ENCODE measurements around the gene RPRD2. TPM values are rescaled to one million over a fixed set of nuclear protein-coding genes. Genes with fewer than 3 reads are reported as not detected.

Gene RPRD2
- 8.8 and 11.9 TPM in 2 replicates for total RNA-seq

GRCh38 chr1:150363426-150364230, at the start of gene RPRD2:
Gene RPRD2, plus strand, starts transcription at chr1:150364147. Its CDS starts 568 bp downstream, at chr1:150364715.

GRCh38 chr1:150486966-150487762, 123.2 kb downstream of the RPRD2 start, which contains the start of gene TARS2:
Gene TARS2, plus strand, starts transcription at chr1:150487419. Its CDS starts 32 bp downstream, at chr1:150487451.

GRCh38 chr1:150507912-150508864, 144.2 kb downstream of the RPRD2 start, which contains the start of gene ECM1:
Gene ECM1, plus strand, starts transcription at chr1:150508109. Its CDS starts 101 bp downstream, at chr1:150508210.

GRCh38 chr1:150515328-150516049, 151.5 kb downstream of the RPRD2 start, which contains the start of gene FALEC:
Gene FALEC, plus strand, starts transcription at chr1:150515752.

Other genes with a start within 250 kb of the RPRD2 start
- 33.2 and 40.8 TPM in 2 replicates for gene PLEKHO1, start 214.2 kb upstream of the RPRD2 start, total RNA-seq
- 17.6 and 22.3 TPM in 2 replicates for gene ANP32E, start 128.0 kb upstream of the RPRD2 start, total RNA-seq
- gene CA14, start 106.4 kb upstream of the RPRD2 start, total RNA-seq = not detected in 2 replicates
- 94.8 and 109 TPM in 2 replicates for gene APH1A, start 95.1 kb upstream of the RPRD2 start, total RNA-seq
- gene C1orf54, start 91.4 kb upstream of the RPRD2 start, total RNA-seq = 6.1 and 9.9 TPM in 2 replicates
- gene CIART, start 81.6 kb upstream of the RPRD2 start, total RNA-seq = 1.2 and 2.2 TPM in 2 replicates
- gene MRPS21, start 70.3 kb upstream of the RPRD2 start, total RNA-seq = 34.4 and 42.6 TPM in 2 replicates
- gene PRPF3, start 42.6 kb upstream of the RPRD2 start, total RNA-seq = 34.2 and 49.1 TPM in 2 replicates
- 22.3 and 26.1 TPM in 2 replicates for gene TARS2, start 123.3 kb downstream of the RPRD2 start, total RNA-seq
- 23.9 and 26.8 TPM in 2 replicates for gene ECM1, start 144.0 kb downstream of the RPRD2 start, total RNA-seq
- not detected in 2 replicates for gene FALEC, start 151.6 kb downstream of the RPRD2 start, total RNA-seq
- 36.2 and 42.3 TPM in 2 replicates for gene ADAMTSL4, start 185.3 kb downstream of the RPRD2 start, total RNA-seq
- 203 and 308 TPM in 2 replicates for gene MCL1, start 215.5 kb downstream of the RPRD2 start, total RNA-seq

All from subcutaneous preadipocyte (primary cell).